ENCODE data around the gene ITPRIPL2. TPM values are rescaled to one million over a fixed set of nuclear protein-coding genes. Genes with fewer than 3 reads are reported as not detected.
A peak's percentile ranks its signal among the peaks of the same experiment; 100 is the strongest.

ITPRIPL2 gene
- total and polyA plus RNA-seq, 2 of the 4 experiments (the other 2 are of a cell fraction) = 9.2 to 11.1 TPM

DNA sequence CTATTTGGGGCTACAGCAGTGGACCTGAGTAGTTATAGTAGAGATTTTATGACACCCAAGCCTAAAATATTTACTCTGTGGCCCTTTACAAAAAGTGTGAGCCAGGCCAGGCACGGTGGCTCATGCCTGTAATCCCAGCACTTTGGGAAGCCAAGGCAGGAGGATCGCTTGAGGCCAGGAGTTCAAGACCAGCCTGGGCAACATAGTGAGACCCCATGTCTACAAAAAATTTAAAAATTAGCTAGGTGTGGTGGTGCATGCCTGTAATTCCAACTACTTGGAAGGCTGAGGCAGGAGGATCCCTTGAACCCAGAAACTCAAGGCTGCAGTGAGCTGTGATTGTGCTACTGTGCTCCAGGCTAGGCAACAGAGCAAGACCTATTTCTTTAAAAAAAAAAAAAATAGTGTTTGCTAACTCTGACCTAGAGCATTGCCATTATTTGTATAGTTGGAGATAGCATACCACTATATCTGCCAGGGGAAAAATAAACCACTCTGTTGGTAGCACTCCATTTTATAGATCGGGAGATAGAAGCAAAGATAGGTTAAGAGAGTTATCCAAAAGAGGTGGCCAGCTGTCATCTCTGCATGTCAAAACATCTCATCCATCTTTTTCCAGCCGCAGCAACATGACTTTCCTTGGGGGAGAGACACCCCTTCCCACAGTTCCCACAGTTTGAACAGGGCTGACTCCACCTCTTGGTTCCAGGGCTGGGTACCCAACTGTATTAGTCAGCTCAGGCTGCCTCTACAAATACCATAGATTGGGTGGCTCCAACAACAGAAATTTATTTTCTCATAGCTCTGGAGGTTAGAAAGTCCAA is 3.0 kb upstream of the ITPRIPL2 start:
- ATAC-seq (ENCODE audit: low read depth) = no peak
- Histone ChIP-seq H3K27me3 (ENCODE audit: control insufficient read depth, insufficient read depth, low read length) (no peaks in the 10 kb centered on the region), H3K4me1 (ENCODE audit: control insufficient read depth, insufficient read depth, low read length) (peaks cover 21% of the 10 kb centered on the region), H3K4me3 (ENCODE audit: insufficient read depth, low read depth, low read length) (no peak overlapping the region), H3K23ac (ENCODE audit: low read depth, low read length) (no peak overlapping the region), H3K9me1 (ENCODE audit: insufficient read depth, low read length) (peaks cover 11% of the 10 kb centered on the region), H3K4me2 (ENCODE audit: low read depth, low read length) (no peak overlapping the region), H4K91ac (ENCODE audit: insufficient read depth, low read depth, low read length) (no peak overlapping the region), H2BK5ac (ENCODE audit: low read depth, low read length, poor library complexity, severe bottlenecking) (no peak overlapping the region), H3K36me3 (ENCODE audit: control insufficient read depth, insufficient read depth, low read length) (peaks cover 8% of the 10 kb centered on the region; the same call in 1 of the 2 replicates), H4K20me1 (ENCODE audit: insufficient read depth, low read length) (peaks cover 12% of the 10 kb centered on the region), H3K56ac (ENCODE audit: extremely low read depth, insufficient read depth, low read length) (no peak overlapping the region), H4K5ac (ENCODE audit: low read depth, low read length) (no peak overlapping the region), H3K14ac (replicated peaks; ENCODE audit: low read depth, low read length) (0 out of 2 replicates have a peak overlapping the region, but pooled peaks have one; percentile 16), H2AFZ (replicated peaks; ENCODE audit: low read length, poor library complexity) (no peak overlapping the region), H3K9ac (ENCODE audit: low read depth, low read length) (no peak overlapping the region), H2AK9ac (replicated peaks; ENCODE audit: low read depth, low read length, poor library complexity) (peak overlapping the region; percentile 73), H2AK5ac (ENCODE audit: low read depth, low read length) (no peak overlapping the region), H3K27ac (ENCODE audit: insufficient read depth, low read length) (no peak overlapping the region), H2BK15ac (ENCODE audit: low read depth, low read length) (no peak overlapping the region), H2BK120ac (ENCODE audit: low read depth, low read length) (no peak overlapping the region), H4K8ac (ENCODE audit: low read depth in 2 of 2, low read length in 2 of 2) (no peak overlapping the region), H3K9me3 (ENCODE audit: control insufficient read depth, insufficient read depth, low read length) (no peaks in the 10 kb centered on the region), H2BK20ac (ENCODE audit: low read depth, low read length) (no peak overlapping the region), H3K18ac (ENCODE audit: low read depth, low read length) (no peak overlapping the region), H3K4ac (ENCODE audit: low read depth, low read length) (peak overlapping the region; percentile 16; the same call in 1 of the 2 replicates), H3K79me1 (ENCODE audit: low read depth in 1 of 2, low read length in 2 of 2) (peaks cover 0 to 23% of the 10 kb centered on the region in 2 experiments; a peak in 2 of 4 replicates)
- ChIA-PET CTCF (no interaction called here), POLR2A (ENCODE audit: unreplicated experiment) (interaction anchor here (0.6 kb wide), 1 partner anchor 1764 kb away, joined by 4 read pairs; no protein-coding TSS in a partner anchor)
- intact Hi-C loops (cut with micrococcal nuclease) = loop anchor here (5.0 kb wide), 1 partner anchor 412 kb away; the partner anchor contains the start of genes CCP110 and GDE1
- no CpG with 5 or more reads among the region's 4 CpGs for WGBS, 2 experiments (ENCODE audit: extremely low coverage in 2 of 2, insufficient read length in 1 of 2)
- no TSS peak for BruUV-seq (replicated peaks)
- DNase-seq = no peak
- in situ Hi-C loops (cut with MboI; ENCODE audit: low sequenced_read_pairs) = loop anchor here (25.0 kb wide), 2 partner anchors 602 to 777 kb away; partner anchors contain the start of genes GPRC5B, IQCK and KNOP1
- no peak for TF ChIP-seq CHD1 (IDR thresholded peaks at IDR 0.05; ENCODE audit: low read depth, low read length)
- no peak for TF ChIP-seq CEBPB (IDR thresholded peaks at IDR 0.05; ENCODE audit: low read depth, low read length)
- no peak for TF ChIP-seq RAD21 (IDR thresholded peaks at IDR 0.05; ENCODE audit: low read length)
- TF ChIP-seq MXI1 (IDR thresholded peaks at IDR 0.05; ENCODE audit: borderline replicate concordance, low read depth, low read length) = no peak
- dilution Hi-C loops (cut with HindIII; ENCODE audit: low sequenced_read_pairs, unreplicated experiment) = no loop called here
